Measurements from ENCODE around the gene SCAF8. TPM values are rescaled to one million over a fixed set of nuclear protein-coding genes. Genes with fewer than 3 reads are reported as not detected.

SCAF8 gene
- total and polyA plus RNA-seq, 2 of the 8 experiments (the other 6 are each of a cell fraction or from before 2014, with no cell fraction given): 20.3 to 46.3 TPM

- no peak overlapping the region for H3K14ac ChIP-seq (ENCODE audit: insufficient read length)
- peaks cover 10 to 13% of the 10 kb centered on the region in 2 experiments for H4K20me1 ChIP-seq (replicated peaks in 1 of 2; ENCODE audit: control insufficient read depth in 1 of 2, insufficient read depth in 2 of 2, low read length in 2 of 2)
- H2AFZ ChIP-seq (ENCODE audit: low read length): no peak overlapping the region
- no peaks in the 10 kb centered on the region for H3K9me3 ChIP-seq (ENCODE audit: insufficient read depth in 2 of 2, low read depth in 1 of 2, low read length in 1 of 2)
- H3K27me3 ChIP-seq (replicated peaks in 1 of 4; ENCODE audit: control insufficient read depth in 3 of 4, extremely low read depth in 1 of 4, insufficient read depth in 3 of 4, low read length in 3 of 4): no peaks in the 10 kb centered on the region
- CTCF ChIA-PET (ENCODE audit: partially characterized antibody): interaction anchor here (0.6 to 1.5 kb wide), 3 partner anchors 11 to 101 kb away, joined by 3 to 4 read pairs (median 3); no protein-coding TSS in a partner anchor
- H4K8ac ChIP-seq (ENCODE audit: extremely low read depth, insufficient read depth, low read length): no peak overlapping the region
- H2BK120ac ChIP-seq (replicated peaks; ENCODE audit: low read depth, low read length): no peak overlapping the region
- no peak overlapping the region for H3K4ac ChIP-seq (replicated peaks; ENCODE audit: insufficient read length, low read depth, low read length)
- H2BK20ac ChIP-seq (ENCODE audit: low read length): no peak overlapping the region
- peaks cover 0 to 2% (median 0%) of the 10 kb centered on the region in 4 experiments; a peak in 1 of 8 replicates for H3K36me3 ChIP-seq (ENCODE audit: control insufficient read depth in 2 of 4, insufficient read depth in 4 of 4, low read length in 3 of 4)
- H3K18ac ChIP-seq (ENCODE audit: extremely low read depth, low read length): no peak overlapping the region
- WGBS, 2 experiments (ENCODE audit: extremely low coverage in 1 of 2, insufficient coverage in 1 of 2, insufficient read length in 1 of 2, insufficient replicate concordance in 2 of 2, low coverage in 1 of 2, low lambda C conversion rate in 2 of 2, missing lambda C conversion rate in 1 of 2): 90% methylated on average over 4 of the region's 4 CpGs; no CpG with 5 or more reads in 1 of the 2 experiments
- H2BK12ac ChIP-seq (ENCODE audit: low read depth, low read length): no peak overlapping the region
- H4K91ac ChIP-seq (replicated peaks; ENCODE audit: insufficient read length, low read length): no peak overlapping the region
- no peak overlapping the region for H2AK5ac ChIP-seq (ENCODE audit: low read depth, low read length)
- no peak overlapping the region for H2BK5ac ChIP-seq (ENCODE audit: low read depth, low read length)
- POLR2A ChIA-PET (ENCODE audit: partially characterized antibody): interaction anchor here (0.7 to 6.3 kb wide), 7 partner anchors 11 to 172 kb away, joined by 3 to 65 read pairs (median 5); no protein-coding TSS in a partner anchor
- peaks cover 2% of the 10 kb centered on the region; the same call in 1 of the 2 replicates for H3K23me2 ChIP-seq (ENCODE audit: low read depth, low read length)
- no peak overlapping the region for H2BK15ac ChIP-seq (ENCODE audit: low read length)
- peaks cover 2% of the 10 kb centered on the region; the same call in 1 of the 2 replicates for H3K79me1 ChIP-seq (ENCODE audit: low read depth, low read length)
- FAIRE-seq (no peak), DNase-seq (ENCODE audit: low read depth in 1 of 2, low spot score in 2 of 2) (no peak)
- H3K4me3 ChIP-seq (ENCODE audit: extremely low read depth in 1 of 4, insufficient read depth in 2 of 4, low read depth in 3 of 4, low read length in 4 of 4): no peak overlapping the region
- no peak overlapping the region for H3K27ac ChIP-seq (ENCODE audit: low read depth, low read length)
- H3K9ac ChIP-seq (replicated peaks in 1 of 4; ENCODE audit: extremely low read depth in 1 of 4, low read depth in 3 of 4, low read length in 3 of 4): no peak overlapping the region
- H3K23ac ChIP-seq (ENCODE audit: insufficient read length): no peak overlapping the region
- peaks cover 2 to 7% (median 7%) of the 10 kb centered on the region in 4 experiments for H3K4me1 ChIP-seq (replicated peaks in 1 of 4; ENCODE audit: control insufficient read depth in 3 of 4, insufficient read depth in 4 of 4, low read length in 3 of 4)
- H3K79me2 ChIP-seq (ENCODE audit: control insufficient read depth in 1 of 2, insufficient read depth in 2 of 2, low read length in 2 of 2): peaks cover 52 to 76% of the 10 kb centered on the region in 2 experiments
- no peak overlapping the region for H4K5ac ChIP-seq (ENCODE audit: insufficient read length, low read depth, low read length)
- H3K4me2 ChIP-seq (ENCODE audit: insufficient read depth in 1 of 2, low read depth in 2 of 2, low read length in 2 of 2): no peak overlapping the region
- no peak overlapping the region for H3K56ac ChIP-seq (replicated peaks; ENCODE audit: insufficient read length, low read depth, low read length)
- TF ChIP-seq RBBP5 (IDR thresholded peaks at IDR 0.05; ENCODE audit: borderline replicate concordance, low read depth, low read length): no peak
- no peak for TF ChIP-seq EP300 (IDR thresholded peaks at IDR 0.05; ENCODE audit: borderline replicate concordance in 1 of 2, low read depth in 2 of 2, low read length in 2 of 2)
- no peak for TF ChIP-seq HDAC6 (IDR thresholded peaks at IDR 0.05; ENCODE audit: low read depth, low read length)
- no peak for TF ChIP-seq SAP30 (IDR thresholded peaks at IDR 0.05; ENCODE audit: insufficient read depth, insufficient replicate concordance, low read length)
- no peak for TF ChIP-seq CBX8 (IDR thresholded peaks at IDR 0.05; ENCODE audit: borderline replicate concordance, low read depth, low read length)
- no peak for TF ChIP-seq SRF (IDR thresholded peaks at IDR 0.05; ENCODE audit: low read depth, low read length)
- TF ChIP-seq CBX5 (IDR thresholded peaks at IDR 0.05; ENCODE audit: low read depth, low read length): no peak
- no peak for TF ChIP-seq BRCA1 (IDR thresholded peaks at IDR 0.05; ENCODE audit: low read depth, low read length)
- TF ChIP-seq JUN (IDR thresholded peaks at IDR 0.05; ENCODE audit: low read depth, low read length): no peak
- no peak for TF ChIP-seq ATF2 (IDR thresholded peaks at IDR 0.05; ENCODE audit: low read length)
- no peak for TF ChIP-seq SP4 (IDR thresholded peaks at IDR 0.05; ENCODE audit: low read length)
These were observed 3.5 kb downstream of the SCAF8 start for GRCh38 chr6:154736618-154737259.
